GM21723 (cell line): Measurements from ENCODE around the gene PRRT4.

ENCODE experiments used
- ATAC-seq: cut with Tn5 transposase; IDR thresholded peaks from one replicate; pipeline ENCODE4 v1.9.1; 2021; ENCODE audit warnings: mild to moderate bottlenecking, moderate library complexity; ENCODE audit not compliant: unreplicated experiment

Gene PRRT4

DNA sequence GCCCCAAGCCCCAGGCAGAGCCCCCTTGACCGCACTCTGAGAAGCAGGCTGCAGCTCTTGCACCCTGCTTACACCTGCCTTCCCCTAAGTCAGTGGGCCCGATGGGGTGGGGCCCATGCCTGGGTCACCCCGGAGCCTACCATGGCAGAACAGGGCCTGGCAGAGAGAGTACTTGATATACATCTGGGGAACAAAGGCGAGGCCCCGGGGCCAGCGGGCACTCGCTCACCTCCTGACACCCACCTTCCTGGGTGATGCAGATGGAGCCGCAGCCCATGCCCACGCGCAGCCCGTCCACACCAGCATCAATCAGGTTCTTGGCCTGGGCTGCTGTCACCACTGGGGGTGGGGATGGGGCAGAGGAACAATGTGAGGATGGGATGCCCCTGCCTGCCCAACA lies 34.9 kb upstream of the PRRT4 start:
- ATAC-seq = no peak

DNA sequence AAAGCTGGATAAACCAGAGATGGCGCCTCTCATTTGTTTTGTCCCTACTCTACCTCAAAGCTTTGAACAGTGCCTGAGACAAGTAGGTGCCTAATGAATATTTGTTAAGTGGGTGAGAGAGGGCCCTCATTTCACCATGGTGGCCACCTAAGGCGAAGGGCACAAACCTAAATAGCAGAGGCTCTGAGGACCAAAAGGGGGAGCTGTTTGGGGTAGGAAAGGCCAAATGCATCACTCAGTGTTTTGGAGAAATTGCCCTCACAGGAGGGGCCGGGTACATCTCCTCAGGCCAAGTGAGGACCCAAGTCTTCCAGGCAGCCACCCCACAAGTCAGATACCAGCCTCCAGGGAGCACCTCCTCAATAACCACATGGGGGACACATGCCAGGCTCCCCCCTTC lies 34.3 kb upstream of the PRRT4 start:
- ATAC-seq = no peak

DNA sequence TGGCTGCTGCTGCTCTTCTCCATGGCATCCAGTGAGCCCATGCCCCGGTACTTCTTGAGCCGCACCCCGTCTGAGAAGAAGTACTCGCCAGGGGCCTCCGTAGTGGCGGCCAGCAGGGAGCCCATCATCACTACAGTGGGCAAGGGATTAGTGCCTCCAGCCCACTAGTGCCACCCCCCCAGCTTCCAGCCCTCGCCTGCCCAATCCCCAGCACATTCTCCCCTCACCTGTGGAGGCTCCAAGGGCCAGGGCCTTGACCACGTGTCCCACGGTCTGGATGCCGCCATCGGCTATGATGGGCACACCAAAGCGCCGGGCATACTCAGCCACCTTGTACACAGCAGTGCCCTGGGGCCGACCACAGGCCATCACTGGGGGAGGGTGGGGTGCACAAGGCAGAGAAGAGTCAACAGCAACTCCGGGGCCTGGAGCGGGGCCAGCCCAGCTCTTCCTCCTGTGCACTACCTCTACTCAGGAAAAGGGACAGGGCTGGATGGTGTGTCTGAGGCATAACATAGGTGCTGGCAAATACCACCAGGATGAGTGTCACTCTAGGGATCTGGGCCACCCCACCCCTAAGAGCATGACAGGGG lies 33.5 kb upstream of the PRRT4 start:
- ATAC-seq = no peak

DNA sequence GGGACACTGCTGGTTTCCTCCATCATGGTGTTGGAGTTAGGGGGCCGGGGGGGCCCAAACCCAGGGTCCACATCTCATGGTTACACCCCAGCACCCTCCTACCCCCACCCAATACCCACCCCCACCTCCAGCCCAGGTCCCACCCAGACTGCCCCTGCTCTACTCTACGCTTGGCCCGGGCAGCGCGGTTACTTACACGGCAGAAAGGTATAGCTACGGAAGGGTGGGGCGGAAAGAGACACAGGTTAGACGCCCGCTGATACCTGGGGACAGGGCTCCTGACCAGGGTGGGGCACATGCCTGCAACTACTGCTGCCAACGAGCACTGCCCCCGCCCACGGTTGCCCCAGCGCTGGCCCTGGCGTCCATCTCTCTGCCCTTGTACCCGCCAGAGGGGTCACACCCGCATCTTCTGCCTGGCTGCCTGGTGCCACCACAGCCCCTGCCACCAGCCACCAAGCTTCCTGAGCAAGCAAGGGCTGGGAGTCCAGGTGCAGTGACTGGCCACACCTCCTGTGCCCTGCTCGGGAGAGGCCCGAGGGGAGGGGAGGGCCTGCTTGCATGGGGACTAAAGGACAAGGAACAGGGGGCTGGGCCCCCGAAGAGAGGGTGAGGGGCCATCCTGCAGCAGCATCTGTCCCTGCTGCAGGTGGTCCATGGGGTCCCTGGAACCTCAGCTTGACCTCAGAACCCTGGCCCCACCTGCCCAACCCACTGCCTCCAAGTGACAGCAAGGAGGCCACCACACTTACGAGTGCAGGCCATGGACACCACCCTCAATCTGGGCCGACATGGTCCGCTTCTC lies 32.2 kb upstream of the PRRT4 start:
- no peak for ATAC-seq

DNA sequence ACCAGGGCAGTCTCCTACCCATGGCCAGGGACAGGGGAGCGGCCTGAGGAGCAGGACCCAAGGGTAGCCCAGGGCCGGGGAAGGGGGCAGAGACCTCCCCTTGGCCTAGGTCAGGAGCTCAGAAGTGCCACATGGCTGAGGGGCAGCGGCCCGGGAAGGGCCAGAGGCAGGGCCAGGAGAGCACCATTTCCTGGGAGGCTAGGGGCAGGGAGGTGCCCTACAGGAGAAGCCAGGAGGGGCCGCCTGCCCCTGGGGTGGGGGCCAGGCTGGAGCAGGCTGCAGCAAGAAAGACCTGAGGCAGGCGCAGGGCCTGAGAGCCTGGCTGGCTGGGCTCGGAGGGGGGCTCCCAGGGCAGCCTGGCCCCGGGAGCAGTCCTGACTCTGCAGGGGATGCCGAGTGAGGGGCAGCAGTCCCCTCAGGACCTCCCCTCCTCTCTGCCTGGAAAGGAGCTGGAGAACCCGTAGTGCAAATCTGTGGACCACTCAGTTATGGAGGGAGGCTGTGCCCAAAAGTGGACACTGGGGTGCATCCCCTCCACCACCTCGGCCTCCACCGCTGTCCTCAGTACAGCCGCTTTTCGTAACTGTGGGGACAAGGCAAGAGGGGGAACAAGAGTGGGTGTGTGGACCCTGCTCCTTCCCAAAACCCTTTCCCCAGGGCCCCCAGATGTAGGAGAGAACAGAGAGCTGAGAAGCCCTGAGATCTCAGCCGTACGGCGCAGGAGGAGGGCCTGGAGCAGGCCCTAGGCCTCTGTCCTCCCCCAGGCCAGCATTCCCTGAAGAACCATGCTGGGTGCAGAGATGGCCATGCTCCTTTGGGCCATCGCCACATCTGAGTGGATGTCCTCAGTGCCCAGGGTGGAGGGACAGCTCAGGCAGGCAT lies 31.2 kb upstream of the PRRT4 start:
- ATAC-seq = no peak

DNA sequence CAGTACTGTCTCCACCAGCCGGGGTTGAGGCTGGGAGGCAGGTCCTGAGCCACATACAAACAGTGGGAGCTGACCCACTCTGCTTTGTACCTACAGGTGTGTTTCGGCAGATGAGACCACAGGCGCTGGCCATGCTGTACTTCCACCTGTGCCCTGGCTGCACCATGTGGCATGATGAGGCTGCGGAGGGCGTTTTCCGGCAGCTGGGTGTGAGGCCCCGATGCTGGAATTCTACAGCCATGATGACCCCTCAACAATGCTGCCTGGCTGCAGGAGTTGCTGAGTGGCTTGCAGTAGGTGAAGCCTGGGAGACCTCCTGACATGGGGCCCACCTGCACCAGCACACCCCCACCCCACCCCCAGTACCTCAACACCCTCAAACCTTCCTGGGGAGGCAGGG lies 30.3 kb upstream of the PRRT4 start:
- ATAC-seq = no peak

DNA sequence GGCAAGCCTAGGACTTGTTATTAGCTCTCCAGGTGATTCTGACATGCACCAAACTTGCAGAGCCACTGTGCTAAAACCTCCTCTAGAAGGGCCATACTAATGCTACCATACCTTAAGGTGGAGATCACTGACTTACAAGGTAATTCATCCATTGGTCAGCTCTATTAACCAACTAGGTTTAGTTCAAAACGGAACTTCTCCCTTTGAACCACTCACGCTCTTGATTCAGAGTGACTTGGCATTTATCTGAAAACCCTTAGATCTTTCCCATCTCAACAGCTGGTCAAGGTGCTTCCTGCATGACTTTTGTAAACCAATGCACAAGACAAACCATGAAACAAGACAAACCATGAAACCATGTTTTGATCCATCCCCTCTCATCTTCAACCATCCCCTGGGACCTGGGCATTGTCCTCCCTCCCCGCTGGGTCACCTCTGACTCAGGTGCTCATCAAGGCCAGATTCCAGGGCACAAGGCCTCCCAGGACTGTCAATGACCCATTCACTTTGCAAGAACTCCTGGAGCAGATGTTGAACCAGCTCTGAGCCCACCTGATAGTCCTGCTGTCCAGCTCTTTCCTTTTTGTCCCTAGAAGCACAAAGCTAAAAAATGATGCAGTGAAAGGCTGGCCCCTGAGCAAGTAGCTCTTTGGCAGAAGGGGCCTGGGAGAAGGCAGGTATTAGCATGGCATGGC lies 29.5 kb upstream of the PRRT4 start:
- ATAC-seq = no peak

DNA sequence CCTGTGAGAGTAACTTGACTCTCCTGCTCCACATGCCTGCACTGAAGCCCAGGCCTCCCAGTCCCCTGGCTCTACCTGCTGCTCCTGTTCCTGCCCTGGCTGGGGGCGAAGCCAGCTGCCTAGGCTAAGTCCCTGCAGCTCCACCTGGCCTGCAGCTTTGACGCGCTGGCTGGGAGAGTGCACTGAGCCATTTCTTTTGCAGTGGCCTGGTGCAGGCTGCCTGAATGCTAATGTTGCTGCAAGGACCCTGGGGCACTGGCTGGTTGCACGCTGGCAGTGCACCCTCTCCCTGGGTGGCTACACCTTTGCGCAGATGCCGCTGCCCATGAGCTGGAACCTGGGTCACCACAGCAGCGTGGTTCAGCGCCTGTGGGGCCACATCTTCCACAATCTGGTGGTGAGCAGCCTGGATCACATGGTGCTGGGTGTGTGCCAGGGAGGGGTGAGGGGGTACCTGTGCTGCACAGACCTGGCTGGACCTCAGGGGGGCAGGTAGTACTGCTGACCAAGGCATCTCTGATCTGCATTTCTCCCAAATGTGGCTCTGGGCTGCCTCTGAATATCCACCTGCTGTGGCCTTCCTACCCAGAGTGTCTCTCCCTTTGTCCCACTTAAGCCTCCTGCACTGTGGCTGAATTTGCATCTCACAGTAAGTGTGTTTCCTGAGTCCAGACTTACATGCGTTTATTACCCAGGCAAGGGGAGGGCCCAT lies 28.3 kb upstream of the PRRT4 start:
- ATAC-seq = no peak

DNA sequence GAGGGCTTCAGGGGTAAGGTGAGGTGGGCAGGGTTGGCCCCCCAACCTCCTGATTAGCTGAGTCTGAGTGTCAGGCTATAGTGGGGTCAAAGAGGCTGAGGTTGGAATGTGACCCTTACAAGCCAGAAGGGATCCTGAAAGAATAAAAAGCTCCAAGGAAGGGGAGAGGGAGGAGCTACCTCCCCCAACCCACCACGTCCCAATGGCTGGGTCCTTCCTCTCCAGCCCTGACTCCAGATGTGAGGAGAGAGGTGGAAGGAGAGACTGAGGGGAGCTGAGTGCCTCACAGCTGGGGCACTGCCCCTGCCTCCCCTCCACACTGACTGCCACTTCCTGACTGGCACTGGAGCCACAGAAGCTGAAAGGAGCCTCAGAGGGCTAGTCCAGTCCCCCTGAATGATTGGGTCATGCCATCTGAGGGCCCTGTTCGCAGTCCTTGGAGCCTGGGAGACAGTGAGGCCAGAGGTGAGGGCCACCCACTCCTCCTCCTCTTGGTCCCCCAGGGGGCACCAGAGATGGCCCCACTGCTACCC lies 27.7 kb upstream of the PRRT4 start:
- no peak for ATAC-seq

DNA sequence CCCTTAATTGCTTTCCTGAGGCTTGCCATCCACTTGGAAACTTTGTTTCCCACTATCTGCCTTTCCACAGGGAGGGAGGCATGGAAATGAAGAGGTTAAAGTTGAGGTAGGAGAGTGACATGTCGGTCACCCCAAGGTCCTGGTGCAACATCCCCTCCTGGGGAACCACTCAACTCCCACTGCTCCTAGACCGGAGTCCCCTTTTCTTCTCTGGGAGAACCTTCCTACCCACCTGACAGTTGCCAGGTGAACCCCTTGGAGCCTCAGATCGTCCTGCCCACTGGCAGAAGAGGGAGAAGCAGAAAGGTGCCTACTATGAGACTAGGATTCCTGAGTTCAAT lies 26.6 kb upstream of the PRRT4 start:
- no peak for ATAC-seq

DNA sequence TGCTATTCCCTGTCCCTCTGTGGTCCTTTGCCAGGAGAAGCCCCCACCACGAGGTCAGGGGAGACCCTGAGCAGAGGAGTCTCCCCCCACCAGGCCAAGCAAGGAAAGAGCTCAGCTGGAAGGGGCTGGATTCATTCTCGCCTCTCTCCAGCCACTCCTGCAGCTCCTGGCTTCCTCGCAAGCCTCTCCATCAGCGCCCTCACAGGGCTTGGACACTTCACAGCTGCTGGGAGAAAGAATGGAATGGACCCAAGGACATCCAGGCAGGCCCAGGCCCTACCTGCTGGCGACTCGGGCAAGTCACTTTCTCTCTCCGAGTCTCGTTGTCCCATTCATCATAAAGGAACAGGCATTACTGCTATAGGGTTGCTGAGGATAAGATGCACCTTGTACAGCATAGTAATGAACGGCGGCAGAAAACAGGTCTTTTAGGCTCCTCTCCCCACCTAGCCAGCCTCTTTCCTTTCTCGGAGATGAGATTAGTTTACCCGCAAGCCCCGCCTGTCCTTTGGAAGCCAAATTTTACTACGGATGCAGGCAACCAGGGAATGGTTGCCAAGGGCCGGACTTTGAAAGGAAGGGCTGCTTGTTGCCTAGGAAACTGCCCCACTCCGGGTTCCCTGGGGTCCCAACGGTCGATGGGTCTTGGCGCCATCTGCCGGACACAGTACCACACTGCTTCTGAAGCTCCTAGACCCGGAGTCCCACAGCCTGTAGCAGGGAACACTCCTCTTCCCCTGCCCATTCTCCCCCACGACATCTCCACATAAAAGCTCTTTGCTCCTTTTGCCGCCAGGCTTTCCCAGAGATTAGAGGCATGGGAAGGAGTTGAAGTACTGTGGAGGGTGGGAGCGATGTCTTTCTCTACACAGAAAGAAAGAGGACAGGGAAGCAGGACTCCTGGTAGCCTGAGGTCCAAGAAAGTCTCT lies 26.0 kb upstream of the PRRT4 start:
- no peak for ATAC-seq

DNA sequence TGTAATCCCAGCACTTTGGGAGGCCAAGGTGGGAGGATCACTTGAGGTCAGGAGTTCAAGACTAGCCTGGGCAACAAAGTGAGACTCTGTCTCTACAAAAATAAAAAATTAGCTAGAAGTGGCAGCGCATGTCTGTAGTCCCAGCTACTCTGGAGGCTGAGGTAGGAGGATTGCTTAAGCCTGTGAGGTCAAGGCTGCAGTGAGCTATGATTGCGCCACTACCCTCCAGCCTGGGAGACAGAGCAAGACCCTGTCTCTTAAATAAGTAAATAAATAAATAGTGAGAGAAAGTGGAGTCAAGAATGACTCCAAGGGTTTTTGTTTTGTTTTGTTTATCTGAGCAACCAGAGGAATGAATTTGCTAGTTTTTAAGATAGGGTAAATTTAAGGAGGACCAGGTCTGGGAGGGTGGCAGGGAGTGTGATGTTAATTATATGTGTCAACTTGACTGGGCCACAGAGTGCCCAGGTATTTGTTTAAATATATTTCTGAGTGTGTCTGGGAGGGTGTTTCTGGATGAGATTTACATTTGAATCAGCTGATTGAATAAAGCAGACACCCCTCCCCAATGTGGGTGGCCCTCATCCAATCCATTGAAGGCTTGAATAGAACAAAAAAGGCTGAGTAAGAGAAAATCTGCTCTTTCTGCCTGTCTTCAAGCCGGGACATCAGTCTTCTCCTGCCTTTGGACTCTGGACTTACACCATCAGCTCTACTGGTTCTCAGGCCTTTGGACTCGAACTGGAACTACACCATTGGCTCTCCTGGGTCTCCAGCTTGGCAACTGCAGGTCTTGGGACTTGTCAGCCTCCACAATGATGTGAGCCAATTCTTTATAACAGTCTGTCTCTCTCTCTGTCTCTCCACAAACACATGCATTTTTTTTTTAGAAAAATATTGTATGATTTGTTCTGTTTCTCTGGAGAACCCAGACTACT lies 24.8 kb upstream of the PRRT4 start:
- ATAC-seq = no peak

DNA sequence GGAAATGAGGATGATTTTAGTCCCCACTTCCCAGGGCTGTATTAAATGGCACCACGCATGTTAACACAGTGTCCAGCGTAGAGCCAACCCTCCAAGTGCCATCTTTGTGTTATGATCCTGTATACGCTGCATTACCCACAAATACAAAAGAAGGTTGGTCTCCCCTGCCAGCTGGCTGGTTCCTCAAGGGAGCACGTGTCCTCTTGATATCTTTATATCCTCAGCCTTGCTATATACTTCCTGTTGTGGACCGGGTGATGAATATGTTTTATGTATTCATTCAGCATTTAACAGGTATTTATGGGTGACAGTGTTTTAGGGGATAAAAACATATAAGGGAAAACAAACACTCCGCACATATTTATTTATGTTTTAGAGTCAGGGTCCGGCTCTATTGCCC lies 23.2 kb upstream of the PRRT4 start:
- no peak for ATAC-seq

DNA sequence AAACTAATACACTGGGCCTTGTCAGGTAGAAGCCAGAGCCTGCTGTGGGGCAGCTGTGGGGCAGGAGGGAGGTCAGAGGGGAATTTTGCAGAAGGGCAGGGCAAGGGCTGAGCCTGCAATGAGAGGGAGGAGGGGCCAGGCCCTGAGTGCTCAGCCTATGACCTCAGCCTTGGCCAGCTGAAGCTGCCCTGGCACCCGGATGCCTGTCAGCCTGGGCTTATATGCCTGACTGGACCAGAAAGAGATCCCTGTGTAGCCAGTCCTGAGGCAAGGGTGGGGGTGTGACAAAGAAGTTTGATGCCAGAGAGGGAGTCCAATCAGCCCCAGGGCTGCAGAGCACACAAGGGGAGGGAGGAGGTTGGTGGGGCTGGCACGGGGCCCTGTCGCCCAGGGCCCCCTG lies 22.3 kb upstream of the PRRT4 start:
- ATAC-seq = no peak

DNA sequence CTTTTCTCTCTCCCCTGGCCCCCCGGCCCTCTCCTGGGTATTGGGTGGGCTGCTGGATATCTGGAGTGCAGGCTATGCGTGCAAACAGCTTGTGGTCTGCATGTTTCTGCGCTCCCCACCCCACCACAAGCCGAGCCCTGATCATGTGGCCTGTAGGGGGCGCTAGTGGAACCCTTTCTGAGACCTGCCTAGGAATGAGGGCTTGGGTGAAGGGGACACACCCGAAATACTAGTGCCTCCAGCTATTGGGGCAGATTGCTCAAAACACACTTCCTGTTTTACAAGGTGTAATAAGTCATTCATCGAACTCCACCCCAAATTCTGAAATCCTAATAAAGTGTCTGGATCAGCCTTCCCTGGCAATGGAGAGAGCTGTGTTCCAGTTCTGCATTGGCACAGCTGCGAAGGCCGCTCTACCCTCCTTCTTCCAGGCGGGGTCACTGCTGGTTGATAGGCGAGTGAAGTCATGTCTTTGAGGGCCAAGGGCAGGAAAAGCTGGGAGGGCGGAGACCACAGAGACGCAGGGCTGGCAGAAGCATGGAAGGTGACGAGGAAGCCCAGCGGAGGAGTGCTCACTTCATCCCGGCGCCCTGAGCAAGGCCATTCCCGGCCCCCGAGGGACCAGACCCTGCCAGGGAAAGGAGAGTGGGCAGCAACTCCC lies 19.8 kb upstream of the PRRT4 start:
- ATAC-seq = no peak

DNA sequence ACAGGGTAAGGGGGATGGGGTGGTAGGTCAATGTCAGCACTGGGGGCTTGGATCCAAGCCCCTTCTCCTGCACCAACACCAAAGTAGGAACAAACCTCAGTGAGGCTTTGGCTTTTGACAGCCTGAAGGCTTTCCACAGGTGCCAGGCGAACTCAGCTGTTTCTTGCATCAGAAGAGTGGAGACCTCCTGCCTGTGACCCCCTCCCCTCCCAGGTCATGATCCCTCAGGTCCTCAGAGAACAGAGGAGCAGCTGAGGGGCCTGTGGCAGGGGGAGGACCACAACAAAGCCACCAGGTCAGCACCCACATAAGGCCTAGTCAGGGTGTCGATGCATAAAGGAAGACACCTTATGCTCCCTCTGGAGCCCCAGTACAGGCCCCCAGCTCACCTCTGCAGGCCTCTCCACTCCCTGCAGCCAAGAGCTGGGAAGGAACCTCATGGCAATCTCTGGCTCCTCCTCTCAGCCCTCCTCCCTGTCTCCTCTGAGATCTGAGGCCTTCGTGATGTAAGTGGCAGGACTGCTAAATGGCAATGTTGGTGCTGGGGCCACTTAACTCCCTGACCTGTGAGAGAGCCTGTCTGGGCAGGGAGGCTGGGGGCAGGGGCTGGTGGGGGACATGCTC lies 19.1 kb upstream of the PRRT4 start:
- no peak for ATAC-seq

DNA sequence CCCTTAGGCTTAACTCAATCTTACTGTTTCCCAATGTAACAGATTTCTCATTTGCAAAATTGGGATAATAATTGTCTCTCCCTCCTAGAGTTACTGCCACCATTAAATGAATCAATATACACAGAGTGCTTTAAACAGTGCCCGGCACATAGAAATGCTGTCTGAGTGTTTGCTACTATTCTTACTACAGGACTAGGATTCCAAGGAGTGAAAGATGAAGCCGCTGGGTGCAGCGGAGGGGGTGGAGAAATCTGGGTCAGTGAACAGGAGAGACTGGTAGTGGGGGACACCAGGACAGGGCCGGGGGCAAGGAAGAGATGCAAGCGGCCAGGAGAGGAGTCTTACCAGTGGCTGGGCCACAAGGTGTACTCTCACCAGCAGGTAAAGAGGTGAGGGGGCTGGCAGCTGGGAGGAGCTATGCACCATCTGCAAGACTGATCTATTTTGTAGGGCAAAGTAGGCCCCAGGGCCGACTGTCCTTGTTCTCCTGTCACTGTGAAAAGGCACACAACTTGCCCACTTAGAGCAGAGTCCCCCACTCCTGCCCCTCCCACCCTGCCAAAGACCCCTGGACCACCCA lies 18.5 kb upstream of the PRRT4 start:
- ATAC-seq = no peak
